ENCODE data around the gene ABCA4. TPM values are rescaled to one million over a fixed set of nuclear protein-coding genes. Genes with fewer than 3 reads are reported as not detected.
A peak's percentile ranks its signal among the peaks of the same experiment; 100 is the strongest.

The ABCA4 gene
- total RNA-seq, 2 donors from 2014 or later = under 0.01 TPM

- ATAC-seq = peak; percentile 61
- Histone ChIP-seq H3K4me3 (no peak overlapping the region), H3K4me1 (peaks cover 23% of the 10 kb centered on the region), H3K9me3 (no peaks in the 10 kb centered on the region), H3K36me3 (replicated peaks in 1 of 2; ENCODE audit: insufficient read depth in 1 of 2, low read depth in 2 of 2) (no peaks in the 10 kb centered on the region), H3K27me3 (no peaks in the 10 kb centered on the region), H3K27ac (peak overlapping the region in 2 of 4 donors; percentile 4 to 31)
- WGBS, 2 donors = 21 to 43% methylated on average over 1 to 2 of the region's 2 CpGs
- peak in 2 of 4 donors; percentile 28 to 39 for DNase-seq
- TF ChIP-seq POLR2A (IDR thresholded peaks at IDR 0.05) (no peak), CTCF (IDR thresholded peaks at IDR 0.05) (no peak)
- intact Hi-C loops (cut with DNase I) = no loop called here
Measured at GRCh38 chr1:93965888-93966287, 155.1 kb downstream of the ABCA4 start.

GRCh38 chr1:93965256-93965655 lies 155.7 kb downstream of the ABCA4 start:
- TF ChIP-seq POLR2A (IDR thresholded peaks at IDR 0.05) (no peak), CTCF (IDR thresholded peaks at IDR 0.05) (no peak)
- DNase-seq = no peak
- no peak for ATAC-seq
- Histone ChIP-seq H3K4me3 (no peak overlapping the region), H3K27ac (peak overlapping the region in 2 of 4 donors; percentile 4 to 31), H3K27me3 (no peaks in the 10 kb centered on the region), H3K36me3 (replicated peaks in 1 of 2; ENCODE audit: insufficient read depth in 1 of 2, low read depth in 2 of 2) (no peaks in the 10 kb centered on the region), H3K9me3 (no peaks in the 10 kb centered on the region), H3K4me1 (peaks cover 28% of the 10 kb centered on the region)
- 76 to 83% methylated on average over 2 of the region's 2 CpGs for WGBS, 2 donors
- intact Hi-C loops (cut with DNase I) = no loop called here

DNA sequence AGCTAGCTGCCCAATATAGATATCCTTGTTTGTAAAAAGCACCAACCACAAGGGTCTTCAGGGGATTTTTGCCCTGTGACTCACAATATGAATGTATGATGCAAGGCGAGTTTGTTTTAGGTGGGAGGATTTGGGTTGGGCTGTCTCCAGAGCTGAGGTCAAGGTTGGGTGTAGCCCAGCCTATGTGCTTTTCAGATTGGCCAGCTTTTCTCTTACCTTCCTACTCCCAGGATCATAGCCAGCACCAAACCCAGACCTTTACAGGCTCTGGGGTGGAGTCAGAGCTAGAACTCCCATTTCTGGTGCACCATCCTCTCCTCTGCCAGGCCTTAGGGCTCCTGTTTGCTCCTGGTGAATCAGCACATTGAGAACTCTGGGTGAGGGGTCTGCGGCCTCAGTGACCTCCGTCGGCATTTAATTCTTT lies 156.2 kb downstream of the ABCA4 start:
- no peaks in the 10 kb centered on the region for H3K27me3 ChIP-seq
- no peak overlapping the region for H3K4me3 ChIP-seq
- no peaks in the 10 kb centered on the region for H3K9me3 ChIP-seq
- 72 to 82% methylated on average over 4 of the region's 4 CpGs for WGBS, 2 donors
- ATAC-seq (no peak), DNase-seq (no peak)
- no peaks in the 10 kb centered on the region for H3K36me3 ChIP-seq (replicated peaks in 1 of 2; ENCODE audit: insufficient read depth in 1 of 2, low read depth in 2 of 2)
- peaks cover 28% of the 10 kb centered on the region for H3K4me1 ChIP-seq
- no peak for TF ChIP-seq POLR2A (IDR thresholded peaks at IDR 0.05)
- TF ChIP-seq CTCF (IDR thresholded peaks at IDR 0.05) = no peak
- peak overlapping the region in 2 of 4 donors; percentile 62 to 69 for H3K27ac ChIP-seq
- intact Hi-C loops (cut with DNase I) = no loop called here

DNA sequence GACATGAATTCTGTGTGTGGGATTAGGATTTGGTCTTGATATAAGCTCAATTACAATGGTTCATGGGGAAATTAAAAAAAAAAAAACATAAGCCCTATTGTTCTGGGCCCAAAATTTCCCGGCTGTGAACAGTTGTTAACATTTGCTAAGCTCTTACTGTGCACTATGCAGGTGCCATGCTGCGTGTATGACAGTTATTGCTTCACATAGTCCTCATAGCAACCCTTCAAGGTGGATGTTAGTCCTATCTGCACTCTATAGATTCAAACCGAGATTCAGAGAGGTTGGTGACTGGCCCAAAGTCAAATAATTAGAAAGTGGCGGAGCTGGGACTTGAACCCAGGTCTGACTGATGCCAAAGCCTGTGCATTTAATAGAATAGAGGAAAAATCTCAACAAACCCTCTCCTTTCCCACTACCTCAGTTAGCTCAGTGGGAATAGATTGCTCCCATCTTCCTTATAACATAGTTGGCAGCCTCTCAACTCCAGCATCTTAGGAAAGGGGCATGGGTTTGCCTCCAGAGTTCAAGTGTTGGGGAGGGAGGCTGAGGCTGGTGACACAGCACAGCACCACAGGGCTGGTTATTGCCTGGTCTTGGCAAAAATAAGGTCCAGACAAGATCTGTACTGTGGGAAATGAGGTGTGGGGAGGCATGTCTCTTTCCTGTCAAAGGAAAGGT lies 156.7 kb downstream of the ABCA4 start:
- intact Hi-C loops (cut with DNase I) = no loop called here
- H3K4me1 ChIP-seq = peaks cover 28% of the 10 kb centered on the region
- DNase-seq (no peak), ATAC-seq (no peak)
- H3K27ac ChIP-seq = peak overlapping the region in 3 of 4 donors; percentile 6 to 69 (median 62)
- whole genome bisulfite sequencing, 2 donors = 72 to 74% methylated on average over 4 of the region's 4 CpGs
- no peaks in the 10 kb centered on the region for H3K36me3 ChIP-seq (replicated peaks in 1 of 2; ENCODE audit: insufficient read depth in 1 of 2, low read depth in 2 of 2)
- no peaks in the 10 kb centered on the region for H3K9me3 ChIP-seq
- H3K27me3 ChIP-seq = no peaks in the 10 kb centered on the region
- TF ChIP-seq POLR2A (IDR thresholded peaks at IDR 0.05) (no peak), CTCF (IDR thresholded peaks at IDR 0.05) (no peak)
- no peak overlapping the region for H3K4me3 ChIP-seq

GRCh38 chr1:93963585-93963984 lies 157.4 kb downstream of the ABCA4 start:
- 23 to 32% methylated on average over 9 of the region's 9 CpGs for WGBS, 2 donors
- H3K9me3 ChIP-seq = no peaks in the 10 kb centered on the region
- H3K4me1 ChIP-seq = peaks cover 28% of the 10 kb centered on the region
- peak overlapping the region; percentile 6 to 69 (median 34) for H3K27ac ChIP-seq
- TF ChIP-seq CTCF (IDR thresholded peaks at IDR 0.05) (no peak), POLR2A (IDR thresholded peaks at IDR 0.05) (peak in 1 of 3 donors; percentile 26)
- H3K27me3 ChIP-seq = no peaks in the 10 kb centered on the region
- ATAC-seq (peak; percentile 86), DNase-seq (peak; percentile 43 to 69 (median 60))
- no peaks in the 10 kb centered on the region for H3K36me3 ChIP-seq (replicated peaks in 1 of 2; ENCODE audit: insufficient read depth in 1 of 2, low read depth in 2 of 2)
- intact Hi-C loops (cut with DNase I) = no loop called here
- H3K4me3 ChIP-seq = no peak overlapping the region
